Dedifferentiated amniotic fluid mesenchymal stem cell (primary cell): ENCODE data around the gene SOBP.

Experiments used
- DNase-seq: peaks from one replicate; pipeline ENCODE4 v3.0.0-alpha.2; 2016; ENCODE audit errors: extremely low spot score

The SOBP gene

GRCh38 chr6:107523054-107523791, 33.3 kb downstream of the SOBP start:
- DNase-seq, result no peak

GRCh38 chr6:107523794-107524193, 33.9 kb downstream of the SOBP start:
- DNase-seq, result no peak

GRCh38 chr6:107524626-107525025, 34.7 kb downstream of the SOBP start:
- no peak for DNase-seq

GRCh38 chr6:107531868-107532267, 42.0 kb downstream of the SOBP start:
- DNase-seq, result no peak

GRCh38 chr6:107532706-107533105, 42.8 kb downstream of the SOBP start:
- no peak for DNase-seq

GRCh38 chr6:107533415-107534059, 43.6 kb downstream of the SOBP start:
- no peak for DNase-seq

GRCh38 chr6:107534571-107535141, 44.7 kb downstream of the SOBP start:
- DNase-seq, result peak; percentile 24

GRCh38 chr6:107535626-107536025, 45.7 kb downstream of the SOBP start:
- DNase-seq, result no peak

- DNase-seq, result no peak
These were observed 46.5 kb downstream of the SOBP start for GRCh38 chr6:107536180-107536961.

- no peak for DNase-seq
These were observed 47.6 kb downstream of the SOBP start for GRCh38 chr6:107537559-107537958.

- no peak for DNase-seq
These were observed 49.0 kb downstream of the SOBP start for GRCh38 chr6:107538856-107539387.

GRCh38 chr6:107539409-107539808, 49.5 kb downstream of the SOBP start:
- no peak for DNase-seq

GRCh38 chr6:107539849-107540464, 50.0 kb downstream of the SOBP start:
- DNase-seq, result no peak

GRCh38 chr6:107540465-107540857, 50.5 kb downstream of the SOBP start:
- no peak for DNase-seq

GRCh38 chr6:107542192-107542668, 52.3 kb downstream of the SOBP start:
- no peak for DNase-seq

- no peak for DNase-seq
These were observed 53.2 kb downstream of the SOBP start for GRCh38 chr6:107543088-107543487.

- no peak for DNase-seq
These were observed 53.6 kb downstream of the SOBP start for GRCh38 chr6:107543567-107543966.

- no peak for DNase-seq
These were observed 55.8 kb downstream of the SOBP start for GRCh38 chr6:107545763-107546162.

GRCh38 chr6:107546691-107547450, 57.0 kb downstream of the SOBP start:
- DNase-seq, result no peak

- no peak for DNase-seq
These were observed 57.5 kb downstream of the SOBP start for GRCh38 chr6:107547451-107547840.
